Aorta (tissue), 5 donors: ENCODE measurements around the gene VSIG10L. TPM values are rescaled to one million over a fixed set of nuclear protein-coding genes. Genes with fewer than 3 reads are reported as not detected.

Source experiments
- ATAC-seq: fragments of 200-7000 bp; cut with Tn5 transposase; one replicate; pipeline ENCODE4 v1.9.1; 2022; ENCODE audit warnings: moderate library complexity; ENCODE audit not compliant: low FRiP score
- DNase-seq, 2 donors: peaks; one replicate each; pipeline ENCODE4 v3.0.0-alpha.2; 2020
- H3K27ac ChIP-seq, 2 donors: one replicate each; pipeline ENCODE4 v1.5.1; 2013; ENCODE audit warnings: low read length in 2 of 2, mild to moderate bottlenecking in 2 of 2, moderate library complexity in 2 of 2, control low read depth in 1 of 2, inconsistent platforms in 1 of 2, low read depth in 1 of 2
- H3K27me3 ChIP-seq, 2 donors: one replicate each; pipeline ENCODE4 v1.6.1; 2013; ENCODE audit warnings: control low read depth in 1 of 2, low read length in 1 of 2, mild to moderate bottlenecking in 1 of 2, moderate library complexity in 1 of 2; ENCODE audit not compliant: insufficient read depth in 2 of 2, control insufficient read depth in 1 of 2
- H3K36me3 ChIP-seq, 2 donors: one replicate each; pipeline ENCODE4 v1.6.1; 2013; ENCODE audit warnings: control low read depth in 1 of 2, low read length in 1 of 2, mild to moderate bottlenecking in 1 of 2; ENCODE audit not compliant: insufficient read depth in 2 of 2, control insufficient read depth in 1 of 2
- H3K4me1 ChIP-seq, 2 donors: one replicate each; pipeline ENCODE4 v1.6.1; 2013; ENCODE audit warnings: low read length in 2 of 2, control low read depth in 1 of 2, mild to moderate bottlenecking in 1 of 2, moderate library complexity in 1 of 2; ENCODE audit not compliant: insufficient read depth in 2 of 2, control insufficient read depth in 1 of 2
- H3K4me3 ChIP-seq, 2 donors: one replicate each; pipeline ENCODE4 v1.5.1; 2013; ENCODE audit warnings: low read length in 2 of 2, control low read depth in 1 of 2, mild to moderate bottlenecking in 1 of 2
- H3K9me3 ChIP-seq: one replicate; pipeline ENCODE4 v1.6.1; 2013; ENCODE audit warnings: mild to moderate bottlenecking, low read length; ENCODE audit not compliant: control insufficient read depth
- WGBS, 2 donors: extraction: QIAGEN DNeasy Blood & Tissue Kit; methylation state at CpG; one replicate each; pipeline ENCODE4 v1.1.7; 2013; 5-methylcytosine and 5-hydroxymethylcytosine counted together
- intact Hi-C, 2 donors: fragments of 100-400 bp; cut with DNase I; formaldehyde crosslinking; loops; one replicate each; pipeline versions ENCODE4 v1.14.2 to v1.15.0; 2022
- polyA plus RNA-seq, 2 donors: library from polyadenylated mRNA; stranded (reverse); fragments of 200-250 nt; gene quantifications; one replicate each; pipeline ENCODE4 v1.2.3, GENCODE V29; 2013
- total RNA-seq, 2 donors: library from RNA; stranded (reverse); fragmentation: NEBNext Ultra II Directional; extraction: Animal tissue kit (Norgen Biotek cat#: 25700); gene quantifications; one replicate each; pipeline ENCODE4 v1.2.1, GENCODE V29; 2021
- donor health status: healthy with polysubstance abuse.
- donor health status: Bipolar disorder and iron deficiency.
- donor health status: DM: no; HTN: no; CAD: no.
- donor health status: DM: no; HTN: no; CAD: no.
- donor health status: DM: yes; HTN: yes; CAD: no.

Gene VSIG10L
- total and polyA plus RNA-seq, 4 donors, result 0.25 to 7.2 (median 1.9) TPM

DNA sequence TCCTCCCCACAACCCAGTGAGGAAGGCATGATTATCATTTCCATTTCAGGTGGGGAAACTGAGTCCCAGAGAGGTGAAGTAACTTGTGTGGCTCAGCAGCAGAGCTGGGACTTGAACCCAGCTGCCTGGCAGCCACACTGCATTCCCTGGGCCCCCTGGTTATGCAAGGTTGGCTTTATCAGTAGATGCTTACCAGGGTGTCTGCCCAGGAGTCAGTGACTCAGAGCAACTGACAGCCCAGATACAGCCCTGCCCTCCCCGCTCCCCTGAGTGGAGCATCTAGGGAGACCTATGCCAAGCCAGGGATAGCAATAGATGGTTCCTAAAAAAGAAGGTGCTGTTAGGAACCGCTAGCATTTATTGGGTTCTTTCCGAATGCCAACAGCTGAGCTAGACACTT lies 24.6 kb downstream of the VSIG10L start:
- WGBS, 2 donors, result 82 to 88% methylated on average over 3 of the region's 3 CpGs
- ATAC-seq, result no peak
- H3K27ac ChIP-seq, result no peak overlapping the region
- no peaks in the 10 kb centered on the region for H3K36me3 ChIP-seq
- no peaks in the 10 kb centered on the region for H3K27me3 ChIP-seq
- no peaks in the 10 kb centered on the region for H3K4me1 ChIP-seq
- DNase-seq, result no peak
- peaks cover 2% of the 10 kb centered on the region for H3K9me3 ChIP-seq
- intact Hi-C loops, result no loop called here
- no peak overlapping the region for H3K4me3 ChIP-seq

GRCh38 chr19:51316688-51317087 lies 25.3 kb downstream of the VSIG10L start:
- Histone ChIP-seq H3K36me3 (no peaks in the 10 kb centered on the region), H3K27me3 (no peaks in the 10 kb centered on the region), H3K4me3 (no peak overlapping the region), H3K27ac (no peak overlapping the region), H3K4me1 (no peaks in the 10 kb centered on the region), H3K9me3 (peaks cover 2% of the 10 kb centered on the region)
- 61 to 73% methylated on average over 8 of the region's 8 CpGs for WGBS, 2 donors
- no peak for DNase-seq
- intact Hi-C loops, result no loop called here
- ATAC-seq, result no peak

DNA sequence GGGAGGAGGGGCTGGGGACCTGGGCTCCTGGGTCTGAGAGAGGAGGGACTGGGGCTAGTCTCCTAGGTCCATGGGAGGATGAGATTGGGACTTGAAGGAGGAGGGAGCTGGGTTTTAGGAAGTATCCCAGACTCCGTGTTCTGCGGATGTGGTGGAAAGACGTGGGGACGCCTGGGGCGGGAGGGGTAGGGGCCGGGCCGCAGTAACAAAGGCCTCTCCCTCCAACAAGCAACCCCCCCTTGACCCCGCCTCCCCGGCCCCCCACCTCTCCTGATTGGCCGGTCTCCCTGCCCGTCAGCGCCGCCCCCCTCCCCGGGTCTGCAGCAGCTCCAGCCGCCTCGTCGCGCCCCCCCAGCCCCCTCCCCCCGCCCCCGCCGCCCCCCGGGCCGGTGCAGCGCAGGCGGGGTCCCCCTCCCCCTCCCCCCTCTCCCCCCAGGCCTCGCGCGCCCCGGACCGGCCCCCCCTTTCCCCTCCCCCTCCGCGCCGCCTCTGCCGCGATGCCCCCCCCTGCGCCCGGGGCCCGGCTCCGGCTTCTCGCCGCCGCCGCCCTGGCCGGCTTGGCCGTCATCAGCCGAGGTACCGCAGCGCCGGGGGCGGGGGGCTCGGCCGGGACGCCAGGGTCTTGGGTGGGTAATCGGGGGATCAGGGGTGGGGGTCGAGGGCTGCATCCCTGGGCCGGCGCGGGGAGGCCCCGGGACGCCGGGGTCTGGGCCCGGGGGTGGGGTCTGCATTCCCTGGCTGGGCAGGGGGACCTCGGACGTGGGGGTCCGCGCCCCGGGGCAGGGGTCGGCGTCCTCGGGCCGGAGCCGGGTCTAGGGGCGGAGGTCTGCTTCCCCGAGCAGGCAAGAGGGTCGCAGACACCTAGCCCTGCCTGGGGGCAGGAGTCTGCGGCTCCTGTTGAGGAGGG lies 30.3 kb downstream of the VSIG10L start, which contains the start of gene IGLON5:
IGLON5 (plus strand) TSS at position 294 of the 907 bp plus-strand sequence; CDS start at position 498, 204 bp downstream.
- no peaks in the 10 kb centered on the region for H3K36me3 ChIP-seq
- H3K4me1 ChIP-seq, result no peaks in the 10 kb centered on the region
- ATAC-seq, result no peak
- 1% methylated on average over 23 to 69 of the region's 76 CpGs for WGBS, 2 donors
- H3K9me3 ChIP-seq, result peaks cover 4% of the 10 kb centered on the region
- no peak within 1 kb of the TSS for H3K4me3 ChIP-seq
- no peak for DNase-seq
- no peaks in the 10 kb centered on the region for H3K27me3 ChIP-seq
- intact Hi-C loops, result no loop called here
- no peak within 1 kb of the TSS for H3K27ac ChIP-seq

GRCh38 chr19:51305479-51305878 lies 36.5 kb downstream of the VSIG10L start:
- ATAC-seq, result no peak
- WGBS, 2 donors, result 76 to 83% methylated on average over 3 of the region's 3 CpGs
- H3K27me3 ChIP-seq, result no peaks in the 10 kb centered on the region
- H3K9me3 ChIP-seq, result peaks cover 5% of the 10 kb centered on the region
- no peak overlapping the region for H3K4me3 ChIP-seq
- H3K36me3 ChIP-seq, result no peaks in the 10 kb centered on the region
- intact Hi-C loops, result no loop called here
- H3K4me1 ChIP-seq, result no peaks in the 10 kb centered on the region
- no peak overlapping the region for H3K27ac ChIP-seq
- no peak for DNase-seq

- no peaks in the 10 kb centered on the region for H3K27me3 ChIP-seq
- no peak for DNase-seq
- no peak overlapping the region for H3K27ac ChIP-seq
- ATAC-seq, result no peak
- H3K4me1 ChIP-seq, result no peaks in the 10 kb centered on the region
- no peaks in the 10 kb centered on the region for H3K36me3 ChIP-seq
- peaks cover 3% of the 10 kb centered on the region for H3K9me3 ChIP-seq
- H3K4me3 ChIP-seq, result no peak overlapping the region
- intact Hi-C loops, result no loop called here
- WGBS, 2 donors, result 73 to 75% methylated on average over 7 of the region's 7 CpGs
Measured at GRCh38 chr19:51301266-51301665, 40.7 kb downstream of the VSIG10L start.

- DNase-seq (no peak), ATAC-seq (no peak)
- Histone ChIP-seq H3K27ac (no peak overlapping the region), H3K9me3 (no peaks in the 10 kb centered on the region), H3K4me3 (no peak overlapping the region), H3K36me3 (no peaks in the 10 kb centered on the region), H3K4me1 (no peaks in the 10 kb centered on the region), H3K27me3 (no peaks in the 10 kb centered on the region)
- intact Hi-C loops, result no loop called here
- WGBS, 2 donors, result 62 to 65% methylated on average over 5 of the region's 5 CpGs
Measured at GRCh38 chr19:51297406-51297805, 44.5 kb downstream of the VSIG10L start.

GRCh38 chr19:51296336-51297093 lies 45.4 kb downstream of the VSIG10L start:
- ATAC-seq (no peak), DNase-seq (no peak)
- Histone ChIP-seq H3K36me3 (no peaks in the 10 kb centered on the region), H3K9me3 (no peaks in the 10 kb centered on the region), H3K4me1 (no peaks in the 10 kb centered on the region), H3K27ac (no peak overlapping the region), H3K27me3 (no peaks in the 10 kb centered on the region), H3K4me3 (no peak overlapping the region)
- 48 to 54% methylated on average over 9 of the region's 9 CpGs for WGBS, 2 donors
- intact Hi-C loops, result no loop called here

GRCh38 chr19:51295382-51296126 lies 46.4 kb downstream of the VSIG10L start:
- no peak for ATAC-seq
- H3K4me1 ChIP-seq, result no peaks in the 10 kb centered on the region
- H3K4me3 ChIP-seq, result no peak overlapping the region
- H3K9me3 ChIP-seq, result no peaks in the 10 kb centered on the region
- H3K27me3 ChIP-seq, result no peaks in the 10 kb centered on the region
- H3K27ac ChIP-seq, result no peak overlapping the region
- H3K36me3 ChIP-seq, result no peaks in the 10 kb centered on the region
- intact Hi-C loops, result no loop called here
- 22 to 32% methylated on average over 15 of the region's 15 CpGs for WGBS, 2 donors
- no peak for DNase-seq
